Activated T-helper 9 cell treated with anti-CD3 and anti-CD28 coated beads, Interleukin-2, amount 50 U/mL, for 16 hours (primary cell): ENCODE results near the gene GPLD1.

Experiments used
- DNase-seq: peaks from one replicate; pipeline ENCODE4 v3.0.0-alpha.2; 2020; ENCODE audit warnings: low read depth

GPLD1 gene

DNA sequence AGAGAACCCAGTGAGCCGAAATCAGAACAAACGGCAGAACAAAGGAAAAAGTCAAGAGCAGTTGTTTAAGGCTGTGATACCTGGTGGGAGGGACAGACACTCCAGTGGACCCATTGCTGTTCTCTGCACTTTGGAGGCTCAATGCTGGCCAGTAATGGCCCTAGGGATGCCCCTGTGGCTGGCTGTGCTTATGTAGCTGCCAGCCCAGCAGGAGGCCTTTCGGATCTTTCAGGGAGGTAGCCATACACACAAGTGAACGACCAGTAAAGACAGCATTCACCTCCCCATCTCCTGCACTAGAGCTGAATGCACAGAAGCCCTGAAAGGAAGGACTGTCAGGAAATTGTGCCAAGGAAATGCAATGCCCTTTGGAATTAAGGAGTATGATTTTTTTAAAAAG is 34.3 kb downstream of the GPLD1 start:
- no peak for DNase-seq

DNA sequence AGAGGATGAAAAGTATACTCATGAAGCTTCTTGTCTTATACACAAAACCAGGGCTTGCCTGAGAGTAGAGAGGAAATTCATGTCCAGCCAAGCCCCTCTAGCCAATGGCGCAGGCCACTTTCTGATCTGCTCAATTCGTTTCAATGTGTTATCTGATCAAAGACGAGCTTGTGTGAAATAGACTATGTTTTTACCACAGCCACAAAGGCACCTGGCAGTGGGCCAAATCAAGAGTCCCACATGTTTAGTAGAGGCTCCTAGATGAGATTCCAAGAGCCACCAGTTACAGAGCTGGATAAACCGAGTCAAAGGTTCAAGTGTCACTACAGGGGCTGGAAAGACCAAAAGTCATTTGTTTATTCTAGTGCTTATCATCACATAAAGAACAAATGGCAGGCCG is 34.9 kb downstream of the GPLD1 start:
- no peak for DNase-seq

DNA sequence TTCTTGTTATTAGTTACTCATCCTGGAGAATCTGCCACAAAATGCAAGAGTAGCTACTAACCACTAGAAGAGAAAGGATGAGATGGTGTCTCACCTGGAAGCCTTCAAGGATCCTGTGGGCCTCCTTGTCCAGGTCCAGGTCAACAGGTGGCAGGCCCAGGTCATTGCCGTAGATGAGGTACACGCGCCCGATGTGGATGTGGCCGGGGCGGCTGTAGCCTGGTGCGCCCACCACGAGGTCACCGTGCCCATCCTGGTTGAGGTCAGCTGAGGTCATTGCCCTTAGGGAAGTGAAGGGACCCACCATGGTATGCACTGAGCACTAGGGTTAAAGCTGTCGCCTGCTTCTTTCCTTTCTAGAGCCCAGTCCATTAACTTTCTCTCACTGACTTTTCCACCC is 35.5 kb downstream of the GPLD1 start:
- DNase-seq, result no peak

DNA sequence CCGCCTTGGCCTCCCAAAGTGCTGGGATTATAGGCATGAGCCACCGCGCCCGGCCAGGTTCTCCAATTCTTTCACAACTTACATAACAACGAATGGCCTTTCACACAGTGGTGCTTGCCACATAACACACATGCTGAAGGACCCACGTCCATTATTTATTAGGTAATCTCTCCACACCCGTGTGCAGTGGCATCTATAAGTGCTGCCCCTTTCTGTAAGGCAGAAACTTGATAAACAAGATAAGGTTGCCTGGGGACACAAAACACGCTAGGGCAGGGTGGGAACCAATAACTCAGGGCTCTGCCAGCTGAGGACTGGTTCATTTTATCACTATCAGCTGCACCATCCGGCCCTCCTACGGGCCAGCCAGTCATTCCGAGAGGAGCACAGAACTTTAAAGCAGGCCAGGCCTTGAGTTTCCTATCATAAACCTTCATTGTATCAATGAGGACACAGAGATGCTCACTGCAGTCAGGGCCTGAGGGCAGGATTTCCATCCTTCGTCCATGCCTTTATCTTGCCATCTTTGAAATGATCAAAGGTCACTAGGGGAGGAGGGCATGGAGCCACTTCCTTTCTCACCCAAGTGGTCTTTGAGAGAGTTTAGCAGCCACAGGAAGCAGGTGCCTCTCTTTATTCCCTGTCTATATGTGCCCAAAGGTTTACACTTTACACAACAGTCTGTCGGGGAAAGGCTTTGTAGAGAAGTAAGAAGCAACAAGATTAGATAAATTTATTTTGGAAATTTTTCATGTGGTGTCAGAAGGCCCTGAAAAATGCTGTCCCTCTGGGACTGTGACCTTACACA is 37.6 kb downstream of the GPLD1 start:
- DNase-seq, result no peak

DNA sequence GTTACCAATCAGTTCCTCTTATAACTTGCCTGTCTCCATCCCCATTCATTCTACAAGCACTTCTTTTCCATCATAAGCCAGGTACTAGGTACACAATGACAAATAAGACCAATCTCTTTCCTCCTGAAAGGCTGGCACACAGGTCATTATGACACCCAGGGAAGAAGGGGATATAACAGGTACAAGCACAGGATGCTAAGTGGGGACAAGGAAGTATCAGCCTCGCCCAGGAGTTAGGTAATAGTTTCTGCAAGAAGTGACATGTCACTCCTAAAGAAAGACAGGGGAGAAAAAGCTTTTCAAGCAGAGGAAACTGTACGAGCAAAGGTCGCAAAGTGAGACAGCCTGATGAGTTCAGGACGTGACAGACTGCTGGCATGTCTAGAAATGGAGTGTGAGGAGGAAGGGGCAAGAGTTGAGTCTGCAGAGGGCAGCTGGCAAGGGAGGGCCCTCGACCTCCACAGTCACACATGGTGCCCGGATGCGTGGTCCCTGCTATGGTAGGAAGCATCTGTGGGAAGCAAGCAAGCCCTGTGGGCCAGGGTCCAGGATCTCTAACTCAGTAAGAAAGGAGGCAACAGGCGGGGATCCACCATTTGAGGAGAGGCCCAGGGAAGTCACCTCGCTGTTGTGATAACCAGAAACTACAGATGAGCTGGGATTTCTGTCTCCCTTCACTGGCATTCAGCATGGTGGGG is 40.4 kb downstream of the GPLD1 start:
- DNase-seq, result no peak

DNA sequence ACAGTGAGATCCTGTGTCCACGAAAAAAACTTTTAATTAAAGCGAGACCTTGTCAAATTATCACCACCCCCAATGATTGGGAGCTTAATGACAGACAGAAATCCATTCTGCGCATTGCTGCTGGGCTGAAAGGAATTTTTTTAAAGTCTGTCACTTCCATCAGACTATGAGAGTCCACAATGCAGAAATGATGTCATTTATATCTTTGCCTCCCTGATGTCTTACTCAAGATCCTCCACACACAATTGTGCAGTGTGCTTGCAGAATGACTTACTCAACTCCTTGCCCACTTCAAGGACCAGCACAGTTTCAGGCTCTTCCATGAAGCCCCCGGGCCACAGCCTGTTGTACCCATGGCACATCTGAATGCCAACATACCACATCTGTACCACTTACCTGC is 41.0 kb downstream of the GPLD1 start:
- no peak for DNase-seq

DNA sequence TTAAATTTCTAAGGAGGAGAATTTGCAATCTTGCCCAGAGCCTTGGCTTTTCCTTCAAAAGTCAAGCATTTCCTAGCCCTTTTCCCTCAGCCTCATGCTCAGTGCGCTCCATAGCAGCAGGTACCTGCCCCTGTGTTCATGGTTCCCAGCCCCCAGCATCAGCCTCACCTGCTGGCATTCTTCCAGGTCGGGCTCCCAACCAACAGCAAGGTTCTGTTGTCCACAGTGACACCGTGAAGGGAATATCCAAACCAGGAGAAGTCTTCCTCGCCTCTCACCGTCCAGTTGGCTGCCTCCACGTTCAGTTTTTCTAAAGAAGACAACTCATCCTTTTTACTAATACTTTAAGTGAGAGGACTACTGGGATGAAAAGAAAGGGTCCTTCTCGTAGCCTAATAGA is 42.7 kb downstream of the GPLD1 start:
- no peak for DNase-seq

DNA sequence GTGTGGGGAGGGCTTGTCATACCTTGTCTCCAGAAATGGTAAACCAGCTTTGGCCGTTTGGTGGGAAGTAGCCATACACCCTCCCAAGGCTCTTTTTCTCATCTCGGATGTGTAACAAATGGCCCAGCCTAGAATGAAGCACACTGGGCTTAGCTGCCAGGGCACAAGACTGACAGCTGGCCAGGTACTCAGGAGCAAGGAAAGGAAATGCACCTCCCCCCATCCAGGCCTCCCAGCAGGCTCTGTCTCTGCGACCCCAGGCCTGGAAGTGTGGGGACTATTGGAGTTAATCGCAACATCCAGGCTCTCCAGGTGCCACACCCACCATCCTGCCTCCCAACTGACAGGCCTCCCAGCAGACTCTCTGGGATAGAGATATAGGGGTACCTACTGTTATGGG is 43.7 kb downstream of the GPLD1 start:
- no peak for DNase-seq

DNA sequence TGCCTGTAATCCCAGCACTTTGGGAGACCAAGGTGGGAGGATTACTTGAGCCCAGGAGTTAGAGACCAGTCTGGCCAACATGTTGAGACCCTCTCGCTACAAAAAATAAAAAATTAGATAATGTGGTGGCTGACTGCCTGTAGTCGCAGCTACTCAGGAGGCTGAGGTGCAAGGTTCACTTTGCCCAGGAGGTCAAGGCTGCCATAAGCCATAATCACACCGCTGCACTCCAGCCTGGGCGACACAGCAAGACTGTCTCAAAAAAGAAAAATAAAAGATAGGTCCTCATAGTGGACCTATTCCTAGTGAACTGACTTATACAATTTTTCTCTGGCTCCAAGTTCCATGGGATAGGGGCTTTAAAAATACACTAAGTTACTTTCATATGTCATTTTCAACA is 44.8 kb downstream of the GPLD1 start:
- DNase-seq, result no peak

DNA sequence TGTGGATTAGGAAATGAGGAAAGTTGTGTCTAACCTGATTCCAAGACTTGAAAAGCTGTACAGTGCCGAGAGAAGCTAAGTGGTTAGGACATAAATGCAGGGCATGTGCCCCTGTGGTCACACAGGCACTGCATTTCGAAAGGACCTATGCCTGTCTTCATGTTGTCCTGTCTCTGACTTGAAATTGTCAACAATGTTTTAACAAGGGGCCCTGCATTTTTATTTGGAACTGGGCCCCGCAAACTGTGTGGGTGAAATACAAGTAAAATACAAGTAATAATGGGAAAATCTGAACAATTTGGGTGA is 47.8 kb downstream of the GPLD1 start:
- no peak for DNase-seq

DNA sequence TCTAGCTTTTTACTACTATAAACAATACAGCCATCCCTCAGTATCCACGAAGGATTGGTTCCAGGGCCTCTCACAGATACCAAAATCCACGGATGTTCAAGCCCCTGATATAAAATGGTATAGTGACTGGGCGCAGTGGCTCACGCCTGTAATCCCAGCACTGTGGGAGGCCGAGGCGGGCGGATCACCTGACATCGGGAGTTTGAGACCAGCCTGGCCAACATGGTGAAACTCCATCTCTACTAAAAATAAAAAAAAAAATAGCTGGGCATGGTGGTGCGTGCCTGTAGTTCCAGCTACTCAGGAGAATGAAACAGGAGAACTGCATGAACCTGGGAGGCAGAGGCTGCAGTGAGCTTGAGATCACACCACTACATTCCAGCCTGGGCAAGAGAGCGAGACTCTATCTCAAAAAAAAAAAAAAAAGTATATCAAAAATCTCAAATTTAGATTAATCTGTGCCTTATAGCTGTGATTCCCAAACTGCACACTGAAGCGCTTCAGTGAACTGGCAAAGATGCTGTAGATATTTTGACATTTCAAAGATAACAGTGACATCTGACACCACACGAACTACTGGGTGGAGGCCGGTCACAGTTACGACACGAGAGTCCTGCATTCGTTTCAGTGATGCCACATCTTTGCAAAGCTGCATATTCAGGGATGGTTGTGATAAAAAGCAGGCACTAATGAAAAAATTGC is 48.3 kb downstream of the GPLD1 start:
- no peak for DNase-seq

DNA sequence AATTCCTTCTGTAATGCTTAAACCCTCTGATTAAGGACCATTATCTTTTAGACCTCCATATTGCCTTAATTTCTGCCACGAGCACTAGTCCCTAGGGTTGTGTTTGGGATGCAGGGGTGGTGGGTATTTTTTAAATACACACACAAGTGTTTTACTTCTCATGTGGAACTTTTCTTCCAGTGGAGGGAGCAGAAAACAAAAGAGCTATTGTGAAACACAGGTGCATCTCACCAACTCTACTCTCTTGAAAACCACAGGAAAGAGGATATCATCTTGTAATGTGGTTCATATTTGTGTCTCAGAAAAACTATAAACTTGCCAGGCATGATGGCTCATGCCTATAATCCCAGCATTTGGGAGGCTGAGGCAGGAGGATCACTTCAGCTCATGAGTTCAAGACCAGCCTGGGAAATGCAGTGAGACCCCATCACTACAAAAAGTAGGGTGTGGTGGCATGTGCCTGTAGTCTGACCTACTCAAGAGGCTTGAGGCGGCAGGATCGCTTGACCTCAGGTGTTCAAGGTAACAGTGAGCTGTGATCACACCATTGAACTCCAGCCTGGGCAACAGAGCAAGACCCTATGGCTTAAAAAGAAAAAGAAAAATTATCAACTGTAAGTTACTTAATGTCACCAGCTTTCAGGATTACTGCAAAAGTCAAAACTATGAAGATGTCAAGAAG is 49.4 kb downstream of the GPLD1 start:
- DNase-seq, result no peak

DNA sequence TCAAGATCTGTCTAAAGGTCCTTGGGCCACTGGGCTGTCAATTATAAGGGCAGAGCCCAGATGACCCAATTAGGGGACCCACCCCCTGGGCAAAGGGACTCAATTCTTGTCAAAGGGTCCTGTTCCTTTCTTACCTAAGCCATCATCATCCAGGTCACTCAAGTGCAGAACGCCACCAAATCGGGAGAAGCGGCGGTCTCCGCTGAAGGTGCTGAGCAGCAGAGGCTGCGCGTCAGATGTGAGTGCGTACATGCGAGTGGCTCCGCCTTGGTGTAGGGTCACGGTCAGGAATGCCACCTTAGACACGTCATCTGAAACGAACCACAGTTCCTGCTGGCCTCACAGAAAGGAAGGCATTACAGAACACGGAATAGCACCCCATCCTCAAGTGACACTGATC is 52.4 kb downstream of the GPLD1 start:
- no peak for DNase-seq

DNA sequence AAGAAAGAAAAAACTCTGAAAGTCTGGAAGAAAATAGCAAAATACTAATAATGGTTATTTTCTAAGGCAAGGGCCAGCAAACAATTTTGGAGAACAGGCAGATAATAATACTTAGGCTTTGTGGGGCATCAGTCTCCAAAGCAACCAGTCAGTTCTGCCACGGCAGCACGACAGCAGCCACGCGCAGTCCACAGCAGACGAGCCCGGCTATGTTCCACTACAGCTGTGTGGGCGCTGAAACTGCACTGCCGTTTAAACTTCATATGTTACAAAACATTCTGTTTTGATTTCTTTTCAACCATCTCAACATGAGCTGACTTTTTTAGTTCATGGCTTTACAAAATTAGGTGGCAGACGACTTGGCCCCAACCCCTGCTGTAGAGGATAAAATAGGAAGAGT is 56.8 kb downstream of the GPLD1 start:
- no peak for DNase-seq

DNA sequence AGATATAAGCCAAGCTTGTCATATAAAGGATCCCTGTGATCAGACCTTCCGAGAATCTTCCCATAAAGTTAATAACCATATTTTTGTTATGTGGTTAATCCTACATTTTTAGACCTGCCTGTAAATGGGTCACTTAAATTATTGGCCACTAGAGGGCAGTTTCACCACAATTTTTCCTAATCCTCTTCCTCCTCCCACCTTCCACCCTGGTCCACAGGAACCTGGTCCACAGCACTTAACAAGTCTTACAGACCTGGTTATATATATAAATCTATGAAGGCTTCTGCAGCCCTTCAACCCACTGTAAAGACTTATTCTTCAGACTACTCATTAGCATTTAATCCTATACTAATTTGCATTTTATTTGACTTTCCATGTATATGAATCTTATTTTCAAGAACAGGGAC is 58.3 kb downstream of the GPLD1 start:
- DNase-seq, result no peak

DNA sequence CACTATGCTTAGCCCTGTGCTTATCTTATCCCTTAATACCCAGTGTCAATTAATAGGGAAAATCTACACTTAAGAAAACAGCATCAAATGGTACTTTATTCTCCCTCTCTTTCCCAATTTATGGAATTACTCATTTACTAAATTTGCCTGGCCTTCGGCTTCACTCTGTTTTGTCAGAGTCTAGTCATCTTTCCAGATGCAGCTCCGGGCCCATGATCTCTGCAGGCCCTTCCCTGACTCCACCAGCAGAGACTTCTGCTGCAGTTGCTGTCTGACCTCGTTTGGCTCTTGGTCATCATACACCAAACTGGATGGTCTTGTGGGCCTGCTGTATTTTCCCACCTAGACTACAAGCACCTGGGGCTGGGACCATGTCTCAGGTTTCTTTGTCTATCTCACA is 59.3 kb downstream of the GPLD1 start:
- DNase-seq, result no peak

DNA sequence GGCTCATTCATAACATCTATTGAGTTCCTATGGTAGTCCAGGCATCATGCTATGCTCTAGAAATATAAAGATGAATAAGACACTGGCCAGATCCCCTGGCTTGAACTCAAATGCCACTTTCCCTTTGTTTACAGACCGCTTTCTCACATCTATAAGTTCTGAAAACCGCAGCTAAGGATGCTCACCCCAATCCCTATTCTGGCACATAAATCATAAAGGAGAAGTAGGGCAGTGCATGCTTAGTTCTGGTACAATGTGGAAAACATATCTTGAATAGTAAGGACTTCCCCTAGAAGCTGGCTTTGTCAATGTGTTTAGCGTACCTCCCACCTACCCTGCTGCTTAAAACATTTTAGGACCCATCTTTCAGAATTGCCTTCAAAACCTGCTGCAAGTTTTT is 60.2 kb downstream of the GPLD1 start:
- no peak for DNase-seq

DNA sequence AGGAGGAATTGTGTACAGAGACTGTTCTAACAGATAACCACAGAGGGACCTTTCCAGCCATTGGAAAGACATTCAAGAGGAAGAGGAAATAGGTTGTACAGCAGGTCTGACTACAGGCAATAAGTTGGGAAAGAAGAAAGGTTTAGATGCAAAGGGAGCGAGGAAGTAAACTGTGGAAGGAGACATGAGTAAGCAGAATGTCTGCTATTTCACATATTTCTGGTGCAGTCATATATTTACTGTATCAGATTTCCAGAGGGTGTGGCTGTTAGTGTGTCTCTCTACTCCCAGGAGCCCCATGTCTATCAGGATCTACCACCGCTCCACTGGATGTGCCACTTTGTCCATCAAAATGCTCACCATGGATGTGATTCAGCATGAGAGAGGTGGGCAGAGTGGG is 60.8 kb downstream of the GPLD1 start:
- no peak for DNase-seq

DNA sequence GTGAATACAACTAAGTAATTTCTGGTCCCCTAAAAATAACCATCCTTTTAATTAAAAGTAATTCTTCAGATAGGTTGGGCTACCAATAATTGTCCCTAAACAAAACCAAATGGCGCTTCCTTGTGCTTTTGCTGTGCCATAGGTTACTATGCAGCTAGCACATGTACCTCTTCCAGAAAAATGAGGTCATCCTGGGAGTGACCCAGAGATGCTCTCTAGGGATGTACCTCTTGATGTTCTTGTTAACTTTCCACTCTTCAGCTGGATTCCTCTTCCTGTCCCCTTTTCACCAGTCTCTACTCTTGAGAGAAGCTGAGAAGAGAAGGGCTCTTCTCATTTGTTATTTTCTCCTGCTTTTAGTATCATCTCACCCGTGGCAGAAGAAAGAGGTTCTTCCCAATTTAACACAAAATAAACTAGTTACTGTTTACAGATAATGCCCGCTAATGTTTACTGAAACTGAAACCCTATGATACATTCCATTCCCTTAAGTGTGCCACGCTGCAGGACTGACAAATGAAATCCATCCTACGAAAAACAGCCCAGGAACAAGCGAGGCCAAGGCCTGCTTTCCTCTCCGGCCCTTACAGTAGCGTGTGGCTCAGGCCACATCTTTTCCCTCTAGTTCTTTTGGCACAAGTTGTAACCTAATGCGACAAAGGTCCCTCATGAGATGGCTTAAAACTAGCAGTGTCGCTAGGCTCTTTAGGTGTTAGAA is 62.5 kb downstream of the GPLD1 start:
- no peak for DNase-seq

DNA sequence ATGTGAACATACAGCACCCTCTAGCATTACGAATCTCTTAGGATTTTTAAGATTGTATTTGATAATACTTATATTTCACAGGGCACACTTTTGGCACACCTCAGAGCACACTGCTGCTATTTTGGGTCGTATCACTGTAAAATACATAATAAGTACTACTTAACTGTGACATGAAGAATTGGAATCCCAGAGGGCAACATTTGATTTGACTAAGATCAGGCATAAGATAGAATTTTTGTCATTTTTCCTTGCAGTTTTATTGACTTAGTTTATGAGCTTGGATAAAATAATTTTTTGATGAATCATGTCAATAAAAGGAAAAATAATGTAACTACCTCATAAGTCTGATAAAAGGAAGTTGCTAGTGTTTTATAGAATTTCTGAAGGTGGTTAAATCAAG is 64.3 kb downstream of the GPLD1 start:
- DNase-seq, result no peak

DNA sequence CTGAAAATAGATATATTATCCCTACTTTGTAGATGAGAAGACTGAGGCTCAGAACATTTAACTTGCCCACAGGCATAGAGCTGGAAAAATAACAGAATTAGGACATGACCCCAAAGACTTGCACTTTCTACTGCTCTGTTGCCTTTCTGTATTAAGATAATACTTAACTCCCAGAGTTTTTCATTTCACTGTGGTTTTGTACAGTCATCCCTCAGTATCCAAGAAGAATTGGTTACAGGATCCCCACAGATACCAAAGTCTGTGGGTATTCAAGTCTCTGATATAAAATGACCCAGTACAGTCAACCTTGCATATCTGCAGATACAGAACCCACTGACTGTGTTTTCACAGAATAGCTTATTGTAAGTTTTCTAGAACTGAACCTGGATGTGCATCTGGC is 69.9 kb downstream of the GPLD1 start:
- DNase-seq, result no peak

DNA sequence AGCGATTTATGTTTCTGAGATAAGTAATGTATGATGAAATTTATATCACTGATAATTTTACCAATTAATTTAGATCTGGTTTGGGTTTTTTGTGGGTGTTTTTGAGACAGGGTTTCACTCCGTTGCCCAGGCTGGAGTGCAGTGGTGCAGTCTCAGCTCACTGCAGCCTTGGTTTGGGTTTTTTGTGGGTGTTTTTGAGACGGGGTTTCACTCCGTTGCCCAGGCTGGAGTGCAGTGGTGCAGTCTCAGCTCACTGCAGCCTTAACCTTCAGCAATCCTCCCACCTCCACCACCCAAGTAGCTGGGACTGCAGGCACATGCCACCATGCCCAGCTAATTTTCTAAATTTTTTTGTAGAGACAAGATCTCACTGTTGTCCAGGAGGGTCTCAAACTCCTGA is 73.6 kb downstream of the GPLD1 start:
- DNase-seq, result no peak
